NCI-H1694 (cell line): ENCODE results near the gene TBC1D7.

ENCODE experiments used
- DNase-seq: peaks from one replicate; lab custom pipeline; 2025; lab: John Stamatoyannopoulos, UW

Gene TBC1D7

GRCh38 chr6:13319891-13320564 is 8.3 kb downstream of the TBC1D7 start:
- no peak for DNase-seq

GRCh38 chr6:13318821-13319220 is 9.5 kb downstream of the TBC1D7 start:
- DNase-seq: no peak

- DNase-seq: no peak
Measured at GRCh38 chr6:13315896-13316295, 12.4 kb downstream of the TBC1D7 start.

GRCh38 chr6:13314806-13315205 is 13.5 kb downstream of the TBC1D7 start:
- DNase-seq: no peak

GRCh38 chr6:13311155-13311554 is 17.2 kb downstream of the TBC1D7 start:
- no peak for DNase-seq

- no peak for DNase-seq
Measured at GRCh38 chr6:13308332-13308731, 20.0 kb downstream of the TBC1D7 start.

- DNase-seq: no peak
Measured at GRCh38 chr6:13307508-13307995, 20.8 kb downstream of the TBC1D7 start.

GRCh38 chr6:13305791-13306190 is 22.5 kb downstream of the TBC1D7 start:
- no peak for DNase-seq

- no peak for DNase-seq
Measured at GRCh38 chr6:13305288-13305687, 23.0 kb downstream of the TBC1D7 start.

- DNase-seq: no peak
Measured at GRCh38 chr6:13304580-13305260, 23.6 kb downstream of the TBC1D7 start.

- DNase-seq: no peak
Measured at GRCh38 chr6:13304101-13304500, 24.2 kb downstream of the TBC1D7 start.

GRCh38 chr6:13303668-13304017 is 24.7 kb downstream of the TBC1D7 start:
- no peak for DNase-seq

- no peak for DNase-seq
Measured at GRCh38 chr6:13302751-13303667, 25.3 kb downstream of the TBC1D7 start.

GRCh38 chr6:13302291-13302690 is 26.0 kb downstream of the TBC1D7 start:
- no peak for DNase-seq

GRCh38 chr6:13300643-13301590 is 27.4 kb downstream of the TBC1D7 start:
- no peak for DNase-seq

- DNase-seq: no peak
Measured at GRCh38 chr6:13299918-13300317, 28.4 kb downstream of the TBC1D7 start.

- DNase-seq: no peak
Measured at GRCh38 chr6:13299403-13299821, 28.9 kb downstream of the TBC1D7 start.

GRCh38 chr6:13298446-13298845 is 29.9 kb downstream of the TBC1D7 start:
- DNase-seq: no peak

- no peak for DNase-seq
Measured at GRCh38 chr6:13297391-13297790, 30.9 kb downstream of the TBC1D7 start.

- DNase-seq: no peak
Measured at GRCh38 chr6:13296536-13296997, 31.8 kb downstream of the TBC1D7 start.

- no peak for DNase-seq
Measured at GRCh38 chr6:13295576-13295975, 32.8 kb downstream of the TBC1D7 start.
